ENCODE data around the gene GRIK4. TPM values are rescaled to one million over a fixed set of nuclear protein-coding genes. Genes with fewer than 3 reads are reported as not detected.

The GRIK4 gene
- total RNA-seq, 4 donors from 2014 or later: 0.09 TPM; not detected in 3

DNA sequence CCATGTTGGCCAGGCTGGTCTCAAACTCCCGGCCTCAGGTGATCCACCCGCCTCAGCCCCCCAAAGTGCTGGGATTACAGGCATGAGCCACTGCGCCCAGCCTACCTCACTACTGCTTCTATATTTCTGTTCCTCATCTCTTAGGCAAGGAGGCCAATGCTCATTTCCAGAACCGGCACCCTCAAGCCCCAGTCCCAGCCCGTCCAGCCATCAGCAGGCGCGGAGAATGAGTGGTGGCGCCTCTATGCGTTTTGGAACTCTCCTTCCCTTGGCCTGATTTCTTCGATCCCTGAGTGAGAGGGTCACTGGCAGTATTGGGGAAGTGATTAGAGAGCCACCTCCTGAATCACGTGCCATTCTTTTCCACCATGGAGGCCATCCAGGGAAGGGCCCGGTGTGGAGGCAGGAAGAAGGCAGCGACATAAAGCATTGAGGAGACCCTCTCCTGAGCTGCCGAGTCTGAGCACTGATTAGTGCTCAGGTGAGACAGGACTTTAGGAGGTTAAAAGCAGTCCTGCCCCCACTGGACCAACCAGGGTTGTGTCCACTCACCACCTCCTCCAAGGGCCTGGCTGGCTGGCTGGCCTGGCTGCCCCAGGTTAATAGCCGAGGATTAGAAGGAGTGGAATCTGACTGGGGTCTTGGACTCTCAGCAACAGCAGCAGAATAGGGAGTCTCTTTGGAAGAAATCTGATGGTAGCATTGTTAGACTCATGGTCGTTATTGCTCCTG, 8.7 kb downstream of the GRIK4 start:
- no peak for ATAC-seq (ENCODE audit: low FRiP score)
- DNase-seq (ENCODE audit: low spot score): no peak
- TF ChIP-seq, protein P1, sequence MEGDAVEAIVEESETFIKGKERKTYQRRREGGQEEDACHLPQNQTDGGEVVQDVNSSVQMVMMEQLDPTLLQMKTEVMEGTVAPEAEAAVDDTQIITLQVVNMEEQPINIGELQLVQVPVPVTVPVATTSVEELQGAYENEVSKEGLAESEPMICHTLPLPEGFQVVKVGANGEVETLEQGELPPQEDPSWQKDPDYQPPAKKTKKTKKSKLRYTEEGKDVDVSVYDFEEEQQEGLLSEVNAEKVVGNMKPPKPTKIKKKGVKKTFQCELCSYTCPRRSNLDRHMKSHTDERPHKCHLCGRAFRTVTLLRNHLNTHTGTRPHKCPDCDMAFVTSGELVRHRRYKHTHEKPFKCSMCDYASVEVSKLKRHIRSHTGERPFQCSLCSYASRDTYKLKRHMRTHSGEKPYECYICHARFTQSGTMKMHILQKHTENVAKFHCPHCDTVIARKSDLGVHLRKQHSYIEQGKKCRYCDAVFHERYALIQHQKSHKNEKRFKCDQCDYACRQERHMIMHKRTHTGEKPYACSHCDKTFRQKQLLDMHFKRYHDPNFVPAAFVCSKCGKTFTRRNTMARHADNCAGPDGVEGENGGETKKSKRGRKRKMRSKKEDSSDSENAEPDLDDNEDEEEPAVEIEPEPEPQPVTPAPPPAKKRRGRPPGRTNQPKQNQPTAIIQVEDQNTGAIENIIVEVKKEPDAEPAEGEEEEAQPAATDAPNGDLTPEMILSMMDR (IDR thresholded peaks at IDR 0.05): no peak

DNA sequence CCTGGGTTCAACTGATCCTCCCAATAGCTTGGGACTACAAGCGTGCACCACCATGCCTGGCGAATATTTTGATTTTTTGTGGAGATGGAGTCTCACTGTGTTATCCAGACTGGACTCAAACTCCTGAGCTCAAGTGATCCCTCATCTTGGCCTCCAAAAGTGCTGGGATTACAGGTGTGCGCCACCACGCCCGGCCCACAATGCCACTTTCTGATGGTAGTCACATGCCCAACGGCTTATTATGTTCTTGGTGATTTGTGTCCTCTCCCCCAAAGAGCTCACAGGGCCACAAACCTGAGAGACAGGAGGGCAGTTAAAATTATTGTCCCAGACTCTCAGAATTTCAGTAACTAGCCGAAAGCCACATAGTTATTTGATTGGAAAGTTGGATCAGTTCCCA, 9.6 kb downstream of the GRIK4 start:
- ATAC-seq (ENCODE audit: low FRiP score) (no peak), DNase-seq (ENCODE audit: low spot score) (no peak)
- TF ChIP-seq, protein P1 (IDR thresholded peaks at IDR 0.05): no peak

DNA sequence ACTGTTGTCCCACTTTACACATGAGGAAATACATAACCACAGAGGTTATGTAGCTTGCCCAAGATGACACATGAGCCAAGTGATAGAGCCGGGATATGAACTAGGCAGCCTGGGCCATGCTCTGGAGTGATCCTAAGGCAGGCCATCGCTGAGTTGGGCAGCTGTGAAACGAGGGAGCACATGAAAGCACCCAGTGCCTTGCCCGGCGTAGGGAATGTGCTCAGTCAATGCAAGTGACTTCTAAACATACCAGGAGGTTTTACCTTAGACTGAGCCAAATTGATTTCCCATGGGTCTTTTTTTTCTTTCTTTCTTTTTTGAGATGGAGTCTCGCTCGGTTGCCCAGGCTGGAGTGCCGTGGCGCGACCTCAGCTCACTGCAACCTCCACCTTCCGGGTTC, 10.5 kb downstream of the GRIK4 start:
- ATAC-seq (ENCODE audit: low FRiP score) (no peak), DNase-seq (ENCODE audit: low spot score) (no peak)
- TF ChIP-seq, protein P1 (IDR thresholded peaks at IDR 0.05): no peak

DNA sequence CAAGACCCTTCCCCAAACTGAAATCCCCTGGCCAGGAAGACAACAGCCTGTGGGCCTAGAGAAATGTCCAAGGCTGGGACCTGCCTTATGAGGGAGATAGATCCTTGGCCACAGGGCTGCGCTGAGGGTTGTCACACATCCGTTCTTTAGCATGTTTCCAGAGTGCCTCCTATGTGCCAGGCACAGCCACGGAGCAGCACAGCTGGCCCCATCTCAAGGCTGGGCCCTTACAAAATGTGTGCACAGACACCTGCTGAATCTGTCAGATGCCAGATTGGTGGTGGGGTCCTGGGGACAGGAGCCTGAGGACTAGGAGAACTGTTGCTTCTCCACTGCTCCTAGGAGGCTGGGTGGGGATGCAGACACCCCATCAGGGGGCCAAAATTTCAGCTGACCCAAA, 11.2 kb downstream of the GRIK4 start:
- ATAC-seq (ENCODE audit: low FRiP score) (no peak), DNase-seq (ENCODE audit: low spot score) (no peak)
- TF ChIP-seq, protein P1 (IDR thresholded peaks at IDR 0.05): no peak

DNA sequence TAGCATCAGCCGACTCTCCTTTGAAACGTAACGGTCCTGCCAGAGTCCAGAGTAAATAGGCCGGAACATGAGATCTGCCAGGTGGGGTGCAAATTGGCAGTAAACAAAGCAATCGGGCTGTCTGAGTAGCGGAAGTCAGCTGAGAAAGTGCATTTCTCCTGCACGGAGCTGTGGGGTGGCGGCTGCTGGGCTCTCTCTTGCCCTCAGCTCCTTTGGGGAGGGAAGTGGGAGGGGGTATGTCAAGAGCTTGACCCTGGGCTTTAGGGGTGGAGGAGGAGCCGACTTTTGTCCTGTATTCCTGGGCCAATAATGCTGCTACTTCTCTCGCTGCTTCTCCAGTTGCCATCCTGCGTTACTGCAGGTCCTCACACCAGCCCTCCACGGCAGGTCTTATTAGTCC, 11.6 kb downstream of the GRIK4 start:
- TF ChIP-seq, protein P1 (IDR thresholded peaks at IDR 0.05): no peak
- DNase-seq (ENCODE audit: low spot score) (no peak), ATAC-seq (ENCODE audit: low FRiP score) (no peak)

DNA sequence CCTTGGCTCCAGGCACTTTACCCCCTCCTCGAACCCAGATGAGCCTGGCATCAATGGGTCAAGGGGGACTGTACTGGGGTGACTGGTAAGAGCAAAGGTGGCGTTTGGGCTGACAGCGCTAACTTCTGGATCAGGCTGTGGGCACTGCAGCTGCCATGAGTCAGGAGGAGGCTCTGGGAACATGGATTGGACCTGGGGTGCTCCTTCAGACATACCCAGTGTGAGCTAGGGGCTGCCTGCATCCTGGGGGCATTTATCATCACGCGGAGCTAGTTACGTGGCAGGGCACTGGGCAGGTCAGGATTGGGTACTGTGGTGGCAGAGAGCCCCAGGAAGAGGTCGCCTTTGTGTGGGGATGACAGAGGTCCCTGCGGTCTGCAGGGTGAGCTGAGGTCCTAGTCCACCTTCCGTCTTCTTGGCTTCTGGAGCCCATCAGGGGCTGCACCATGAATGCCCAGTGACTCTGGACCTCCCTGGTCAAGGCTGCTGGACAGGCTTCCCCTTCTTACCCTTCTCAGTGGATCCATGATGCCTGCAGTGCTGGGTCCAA, 13.1 kb downstream of the GRIK4 start:
- TF ChIP-seq, protein P1 (IDR thresholded peaks at IDR 0.05): no peak
- DNase-seq (ENCODE audit: low spot score) (no peak), ATAC-seq (ENCODE audit: low FRiP score) (no peak)

All from omental fat pad (tissue), 4 donors.